NCI-H446 treated with DMSO at 0.1 percent for 48 hours (cell line): Measurements from ENCODE around the gene MRFAP1.
"Not testable (repeated sequence)": the region's sequence is repeated elsewhere in the genome, so short reads cannot be mapped to it uniquely, and the experiment has no call there.

Source experiments
- DNase-seq: peaks from one replicate; lab custom pipeline; 2025; lab: John Stamatoyannopoulos, UW

MRFAP1 gene

DNA sequence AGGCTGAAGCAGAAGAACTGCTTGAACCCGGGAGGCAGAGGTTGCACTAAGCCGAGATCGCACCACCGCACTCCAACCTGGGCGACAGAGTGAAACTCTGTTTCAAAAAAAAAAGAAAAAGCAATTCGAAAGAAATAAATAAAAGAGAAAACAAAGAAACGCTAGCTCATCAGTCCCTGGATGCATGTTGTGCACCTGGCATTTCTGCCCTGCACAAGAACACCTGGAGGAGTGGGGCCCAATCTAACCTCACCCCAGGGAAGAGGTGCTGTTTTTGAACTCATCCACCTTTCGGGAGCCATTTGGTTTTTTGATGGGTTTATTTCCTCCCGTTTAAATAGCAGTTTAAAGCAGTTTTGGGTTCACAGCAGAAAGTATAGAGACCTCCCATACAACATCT is 5.7 kb upstream of the MRFAP1 start:
- DNase-seq, result no peak

DNA sequence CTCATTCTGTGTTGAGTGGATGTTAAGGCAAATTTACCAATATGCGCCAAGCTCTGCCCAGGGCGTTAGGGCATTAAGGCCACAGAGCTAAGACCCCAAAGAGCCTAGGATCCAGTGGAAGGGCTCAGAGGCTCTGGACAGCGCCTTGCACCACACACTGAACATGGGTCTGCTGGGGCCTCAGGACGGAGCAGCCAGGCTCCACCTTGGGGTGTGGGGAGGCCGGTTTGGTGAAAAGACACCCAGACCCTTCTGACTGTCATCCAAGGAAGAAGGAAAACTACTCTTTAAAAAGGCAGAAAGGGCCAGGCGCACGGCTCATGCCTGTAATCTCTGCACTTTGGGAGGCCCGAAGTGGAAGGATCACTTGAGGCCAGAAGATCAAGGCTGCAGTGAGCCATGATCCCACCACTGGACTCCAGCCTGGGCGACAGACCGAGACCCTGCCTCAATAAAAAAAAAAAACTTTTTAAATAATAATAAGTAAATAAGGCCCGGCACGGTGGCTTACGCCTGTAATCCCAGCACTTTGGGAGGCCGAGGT is 1.3 kb upstream of the MRFAP1 start:
- DNase-seq, result no peak

DNA sequence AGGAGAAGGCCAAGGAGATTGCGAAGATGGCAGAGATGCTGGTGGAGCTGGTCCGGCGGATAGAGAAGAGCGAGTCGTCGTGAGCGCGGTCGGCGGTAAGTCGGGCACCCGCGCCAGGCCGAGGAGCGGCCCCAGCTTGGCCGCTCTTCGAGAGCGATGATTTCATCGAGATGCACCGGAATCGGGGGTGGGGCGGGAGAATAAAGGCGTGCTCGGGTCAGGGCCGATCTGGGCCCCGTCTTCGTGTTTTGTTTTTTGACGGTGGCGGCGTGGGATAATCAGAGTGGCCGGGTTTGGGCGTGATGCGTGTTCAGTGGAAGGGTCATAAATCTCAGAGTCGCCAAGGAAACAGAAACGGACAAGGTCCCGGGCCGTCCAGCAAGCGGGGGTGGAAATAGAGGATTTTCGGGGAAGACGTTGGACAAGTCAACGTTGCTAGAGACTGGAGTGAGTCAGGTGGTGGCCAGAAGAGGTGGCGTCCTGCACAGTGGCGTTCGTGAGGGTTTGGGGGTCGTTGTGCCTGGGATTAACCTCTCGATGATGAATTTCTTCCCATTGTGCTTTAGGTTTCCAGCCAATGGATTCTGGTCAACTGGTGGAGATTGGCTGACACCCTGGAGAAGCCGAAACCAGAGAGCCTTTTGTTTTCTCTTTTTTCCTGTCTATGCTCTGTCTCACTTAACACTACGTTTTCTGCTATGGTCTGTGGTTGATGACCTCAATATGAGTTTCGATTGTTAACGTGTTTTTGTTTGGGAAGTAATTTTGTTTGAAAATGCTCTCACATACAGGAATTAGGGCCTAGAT is 882 bp downstream of the MRFAP1 start:
- no peak for DNase-seq

DNA sequence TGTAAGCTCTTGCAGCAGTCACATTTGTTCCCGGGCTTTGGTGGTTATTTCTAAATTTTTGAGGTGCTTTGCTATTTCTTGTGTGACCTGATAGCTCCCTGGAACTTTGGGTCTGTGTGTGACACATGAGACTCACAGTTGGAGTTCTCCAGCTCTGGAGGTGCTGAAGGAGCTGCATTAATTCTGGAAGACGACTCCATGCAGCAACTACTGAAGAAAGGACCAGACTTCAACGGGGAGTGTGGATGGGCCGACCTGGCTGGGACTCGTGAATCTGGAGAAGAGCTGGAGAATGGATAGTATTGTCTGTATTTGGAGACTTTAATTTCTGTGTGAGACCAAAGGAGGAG is 1.5 kb downstream of the MRFAP1 start:
- DNase-seq, result no peak

DNA sequence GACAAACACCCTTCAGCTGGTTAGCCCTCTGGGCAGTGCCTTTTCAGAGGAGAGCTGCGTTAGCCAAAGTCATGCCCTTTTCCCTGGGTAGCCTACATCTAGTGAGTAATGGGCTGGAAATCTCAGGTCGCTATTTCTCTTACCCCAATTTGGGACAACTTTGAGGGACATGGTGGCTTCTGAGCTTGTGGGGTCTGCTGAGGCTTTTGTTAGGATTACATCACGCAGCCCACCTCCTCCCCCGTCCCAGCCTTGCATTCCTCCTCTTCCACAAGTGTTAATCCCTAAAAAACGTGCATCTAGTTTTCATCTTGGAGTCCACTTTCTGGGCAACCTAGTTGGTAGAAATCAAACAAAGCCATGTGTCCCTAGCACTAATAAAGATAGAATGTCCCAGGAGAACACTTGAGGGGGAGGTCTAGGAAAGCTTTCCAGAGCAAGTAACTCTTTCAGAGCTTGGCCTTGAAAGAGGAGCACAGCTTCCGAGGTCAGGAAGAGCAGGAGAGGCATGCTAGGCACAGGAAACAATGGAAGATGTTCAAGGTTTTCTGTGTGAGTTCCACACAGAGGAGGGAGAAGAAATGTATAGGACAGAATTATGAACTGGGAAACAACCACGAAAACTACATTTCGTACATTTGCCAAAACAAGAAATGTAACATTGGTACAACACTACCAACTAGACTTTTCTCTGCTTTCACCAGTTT is 2.8 kb downstream of the MRFAP1 start:
- DNase-seq, result no peak

DNA sequence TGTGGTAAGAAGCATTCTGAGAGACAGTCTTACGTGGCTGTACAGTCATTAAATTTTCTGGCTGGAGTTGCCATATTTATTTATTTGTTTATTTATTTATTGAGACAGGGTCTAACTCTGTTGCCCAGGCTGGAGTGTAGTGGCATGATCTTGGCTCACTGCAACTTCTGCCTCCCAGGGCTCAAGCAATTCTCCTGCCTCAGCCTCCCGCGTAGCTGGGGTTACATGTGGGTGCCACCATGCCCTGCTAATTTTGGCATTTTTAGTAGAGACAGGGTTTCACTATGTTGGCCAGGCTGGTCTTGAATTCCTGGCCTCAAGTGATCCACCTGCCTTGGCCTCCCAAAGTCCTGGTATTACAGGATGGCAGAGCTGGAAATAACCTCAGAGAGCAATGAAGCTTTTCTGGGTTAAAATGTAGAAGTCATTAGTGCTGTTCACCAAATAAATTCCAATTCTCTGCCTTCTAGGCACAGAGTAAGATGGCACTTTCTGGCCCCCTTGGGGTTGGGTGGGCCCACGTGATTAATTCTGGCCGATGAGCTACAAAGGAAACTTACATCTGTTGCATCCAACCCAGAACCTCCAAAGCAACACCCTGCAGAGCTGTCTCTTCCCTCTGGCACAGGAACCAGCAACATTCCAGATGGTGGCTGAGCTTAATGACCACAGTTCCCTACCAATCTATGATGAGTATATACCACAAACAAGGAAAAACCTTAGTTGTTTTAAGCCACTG is 4.5 kb downstream of the MRFAP1 start:
- no peak for DNase-seq

DNA sequence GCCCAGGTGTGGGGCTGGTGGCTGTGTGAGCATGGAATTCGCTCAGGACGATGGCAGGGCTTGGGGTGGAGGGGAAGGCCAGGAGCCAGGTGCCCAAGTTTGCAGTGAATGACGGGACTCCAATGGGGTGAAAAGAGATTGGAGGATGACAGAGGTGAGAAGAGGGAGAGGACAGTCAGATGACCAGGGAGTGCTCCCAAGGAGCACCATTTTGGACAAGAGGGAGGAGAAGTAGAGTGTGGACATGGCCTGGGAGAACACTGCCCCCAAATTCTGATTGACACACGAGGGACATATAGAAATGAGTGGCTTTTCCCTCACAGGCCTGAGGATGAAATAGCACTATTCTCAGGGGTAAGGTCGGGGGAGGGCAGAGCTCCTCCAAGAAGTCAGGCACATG is 6.7 kb downstream of the MRFAP1 start:
- DNase-seq, result no peak

DNA sequence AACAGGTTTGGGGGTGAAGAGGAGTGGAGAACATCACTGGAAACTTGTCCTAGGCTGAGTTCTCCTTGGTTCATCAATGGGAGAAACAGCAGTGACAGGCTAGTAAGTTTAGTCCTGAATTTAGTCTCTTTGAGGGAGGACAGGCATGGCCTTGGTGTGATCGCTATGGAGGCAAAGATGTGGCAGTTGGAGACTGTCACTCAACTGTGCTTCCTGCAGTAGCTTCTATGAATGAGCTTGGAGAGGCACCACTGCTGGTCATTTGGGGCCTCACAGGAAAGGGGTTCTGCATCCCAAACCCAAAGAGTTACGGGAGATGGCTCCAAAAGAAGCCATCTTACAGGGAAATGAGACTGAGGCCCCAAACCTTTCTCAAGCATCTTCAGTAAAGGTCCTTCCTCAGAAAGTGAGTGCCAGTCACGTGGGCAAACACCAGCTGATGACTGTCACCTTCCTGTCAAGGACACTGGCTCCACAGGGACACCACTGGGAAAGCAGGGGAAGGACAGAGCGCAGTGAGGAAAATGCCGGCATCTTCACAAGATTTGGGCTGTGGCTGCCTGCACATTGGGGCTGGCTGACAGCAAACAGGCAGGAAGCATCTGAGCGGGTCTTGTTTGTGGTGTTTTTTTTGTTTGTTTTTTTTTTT is 7.2 kb downstream of the MRFAP1 start:
- DNase-seq, result no peak

DNA sequence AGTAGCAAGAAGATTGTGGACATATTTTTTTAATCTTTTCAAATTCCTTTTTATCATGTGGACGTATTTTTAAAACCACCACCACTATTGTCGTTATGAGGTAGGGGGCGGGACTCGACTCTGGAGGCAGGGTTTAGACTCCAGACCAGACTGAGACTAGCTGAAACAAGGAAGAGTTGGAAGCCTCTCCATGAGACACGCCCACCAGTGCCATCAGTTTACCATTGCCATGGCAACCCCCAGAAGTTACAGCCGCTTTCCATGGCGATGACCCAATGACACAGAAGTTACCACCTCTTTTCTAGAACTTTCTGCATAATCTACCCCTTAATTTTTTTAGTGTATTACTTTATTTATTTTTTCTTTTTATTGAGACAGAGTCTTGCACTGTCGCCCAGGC is 8.7 kb downstream of the MRFAP1 start:
- no peak for DNase-seq

DNA sequence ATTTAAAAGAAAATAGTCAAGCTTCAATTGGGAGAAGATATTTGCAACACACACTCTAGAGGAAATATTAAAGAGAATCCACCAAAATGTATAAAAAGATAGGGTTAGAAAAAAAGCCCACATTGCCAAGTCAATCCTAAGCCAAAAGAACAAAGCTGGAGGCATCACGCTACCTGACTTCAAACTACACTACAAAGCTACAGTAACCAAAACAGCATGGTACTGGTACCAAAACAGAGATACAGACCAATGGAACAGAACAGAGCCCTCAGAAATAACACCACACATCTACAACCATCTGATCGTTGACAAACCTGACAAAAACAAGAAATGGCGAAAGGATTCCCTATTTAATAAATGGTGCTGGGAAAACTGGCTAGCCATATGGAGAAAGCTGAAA is 13.7 kb downstream of the MRFAP1 start:
- not testable (repeated sequence) for DNase-seq

DNA sequence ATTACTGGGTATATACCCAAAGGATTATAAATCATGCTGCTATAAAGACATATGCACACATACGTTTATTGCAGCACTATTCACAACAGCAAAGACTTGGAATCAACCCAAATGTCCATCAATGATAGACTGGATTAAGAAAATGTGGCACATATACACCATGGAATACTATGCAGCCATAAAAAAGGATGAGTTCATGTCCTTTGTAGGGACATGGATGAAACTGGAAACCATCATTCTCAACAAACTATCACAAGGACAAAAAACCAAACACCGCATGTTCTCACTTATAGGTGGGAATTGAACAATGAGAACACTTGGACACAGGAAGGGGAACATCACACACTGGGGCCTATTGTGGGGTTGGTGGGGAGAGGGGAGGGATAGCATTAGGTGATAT is 14.8 kb downstream of the MRFAP1 start:
- not testable (repeated sequence) for DNase-seq

DNA sequence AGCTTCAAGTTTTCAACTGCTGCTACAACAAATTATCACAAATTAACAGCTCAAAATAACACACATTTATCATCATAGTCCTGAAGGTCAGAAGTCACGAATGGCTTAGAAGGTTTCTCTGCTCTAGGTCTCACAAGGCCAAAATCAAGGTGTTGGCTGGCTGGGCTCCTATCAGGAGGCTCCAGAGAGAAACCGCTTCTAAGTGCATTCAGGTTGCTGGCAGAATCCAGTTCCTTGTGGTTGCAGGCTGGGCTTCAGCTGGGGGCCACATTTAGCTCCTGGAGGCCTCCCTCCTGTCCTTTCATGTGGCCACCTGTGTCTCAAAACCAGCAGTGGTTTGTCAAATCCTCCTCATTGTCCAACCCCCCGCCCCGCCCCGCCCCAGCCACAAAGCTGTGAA is 15.4 kb downstream of the MRFAP1 start:
- DNase-seq, result no peak

DNA sequence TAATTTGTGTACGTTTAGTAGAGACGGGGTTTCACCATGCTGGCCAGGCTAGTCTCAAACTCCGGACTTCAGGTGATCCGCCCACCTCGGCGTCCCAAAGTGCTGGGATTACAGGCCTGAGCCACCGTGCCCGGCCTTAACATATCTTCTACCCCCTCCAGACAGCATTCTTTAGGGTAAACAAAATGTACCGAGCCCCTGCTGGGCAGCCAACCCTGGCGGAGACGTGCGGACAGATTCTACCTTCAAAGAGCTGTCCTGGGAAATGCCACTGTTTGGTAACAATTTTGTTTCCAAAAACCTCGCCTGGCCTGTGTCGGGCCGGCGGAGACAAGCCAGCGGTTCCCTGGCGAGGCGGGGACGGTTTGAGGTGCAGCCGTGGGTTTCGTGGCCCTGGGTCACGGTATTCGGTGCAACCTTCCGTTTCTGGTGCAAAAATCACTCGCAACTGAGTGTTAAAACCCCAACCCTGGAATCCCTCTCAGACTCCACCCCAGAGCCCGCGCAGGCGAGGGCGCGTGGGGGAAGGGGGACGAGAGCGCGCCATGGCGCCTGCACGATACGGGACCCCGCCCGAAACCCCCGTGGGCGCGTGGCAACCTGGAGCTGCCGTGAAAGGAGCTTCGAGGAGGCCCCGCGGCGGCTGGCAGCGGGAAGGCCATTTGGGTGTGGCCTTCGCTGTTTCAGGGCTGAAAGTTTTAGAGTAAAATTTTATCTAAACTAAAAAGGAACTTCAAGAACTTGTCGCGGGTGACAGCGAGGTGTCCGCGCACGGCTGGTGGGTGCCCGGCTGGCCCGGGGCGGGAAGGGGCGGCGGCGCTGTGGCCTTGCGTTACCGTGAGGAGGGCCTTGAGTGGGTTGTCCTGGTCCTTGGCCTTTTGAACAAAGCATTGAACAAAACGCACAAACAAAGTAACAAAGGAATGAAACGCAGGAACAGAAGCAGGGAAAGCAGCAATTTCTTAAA is 17.0 kb downstream of the MRFAP1 start:
- no peak for DNase-seq

DNA sequence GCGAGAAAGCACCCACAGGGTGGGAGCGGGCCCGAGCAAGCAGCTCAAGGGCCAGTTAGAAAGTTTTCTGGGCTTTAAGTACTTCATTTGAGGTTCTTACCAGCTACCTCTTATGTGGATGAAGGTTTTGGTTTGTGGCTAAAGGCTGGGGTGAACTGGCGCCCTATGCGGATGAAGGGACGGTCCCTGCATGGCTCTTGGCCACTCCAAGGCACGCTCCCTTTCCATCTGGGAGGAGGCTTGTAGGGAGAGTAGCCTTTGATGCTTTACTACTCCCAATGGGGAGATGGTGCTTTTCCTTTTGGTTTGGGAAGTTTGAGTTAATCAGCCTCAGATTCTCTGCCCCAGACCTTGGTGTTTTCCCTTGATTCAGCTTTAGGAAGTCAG is 17.7 kb downstream of the MRFAP1 start:
- DNase-seq, result no peak

DNA sequence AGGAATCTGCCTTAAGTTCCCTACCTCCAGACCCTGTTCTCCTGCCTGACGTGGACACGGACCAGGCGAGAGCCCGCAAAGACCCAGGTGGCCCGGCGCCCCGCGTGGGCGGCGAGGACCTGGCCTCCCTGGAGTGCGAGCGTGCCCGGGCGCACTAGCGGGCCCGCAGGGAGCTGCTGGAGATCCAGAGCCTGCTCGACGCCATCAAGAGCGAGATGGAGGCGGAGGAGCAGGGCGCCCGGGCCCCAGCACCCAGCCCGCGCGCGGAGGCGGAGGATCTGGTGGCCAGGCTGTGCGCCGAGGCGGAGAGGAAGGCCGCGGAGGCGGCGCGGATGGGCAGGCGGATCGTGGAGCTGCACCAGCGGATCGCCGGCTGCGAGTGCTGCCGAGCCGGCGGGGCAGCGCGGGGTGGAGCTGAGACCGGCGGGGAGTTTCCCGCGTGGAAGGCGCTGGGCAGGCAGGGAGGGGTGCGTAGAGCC is 18.2 kb downstream of the MRFAP1 start:
- no peak for DNase-seq

DNA sequence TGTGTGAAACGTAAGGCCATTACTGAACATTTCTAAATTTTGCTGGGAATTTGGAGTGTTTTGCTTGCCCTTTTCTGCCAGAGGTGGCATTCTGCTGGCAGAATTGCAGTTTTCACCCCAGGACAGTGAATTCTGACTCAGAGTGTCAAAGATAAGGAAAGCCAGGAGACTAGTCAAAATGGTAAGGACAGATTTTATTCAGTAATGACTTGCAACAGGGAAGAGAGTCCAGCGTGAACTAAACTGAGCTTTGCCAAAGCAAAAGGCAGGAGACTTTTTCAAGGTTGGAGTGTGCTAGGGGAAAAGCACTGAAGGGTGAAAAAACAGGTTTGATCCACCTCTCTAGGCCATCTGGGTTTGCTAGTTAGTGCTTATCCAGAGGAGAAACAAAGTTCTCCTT is 19.4 kb downstream of the MRFAP1 start:
- DNase-seq, result no peak

DNA sequence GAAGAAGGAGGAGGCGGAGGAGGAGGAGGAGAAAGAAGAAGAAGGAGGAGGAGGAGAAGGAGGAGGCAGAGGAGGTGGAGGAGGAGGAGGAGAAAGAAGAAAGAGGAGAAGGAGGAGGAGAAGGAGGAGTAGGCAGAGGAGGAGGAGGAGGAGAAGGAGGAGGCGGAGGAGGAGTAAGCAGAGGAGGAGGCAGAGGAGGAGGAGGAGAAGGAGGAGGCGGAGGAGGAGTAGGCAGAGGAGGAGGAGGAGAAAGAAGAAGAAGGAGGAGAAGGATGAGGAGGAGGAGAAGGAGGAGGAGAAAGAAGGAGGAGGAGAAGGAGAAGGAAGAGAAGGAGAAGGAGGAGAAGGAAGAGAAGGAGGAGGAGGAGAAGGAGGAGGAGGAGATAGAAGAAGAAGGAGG is 19.9 kb downstream of the MRFAP1 start:
- no peak for DNase-seq

DNA sequence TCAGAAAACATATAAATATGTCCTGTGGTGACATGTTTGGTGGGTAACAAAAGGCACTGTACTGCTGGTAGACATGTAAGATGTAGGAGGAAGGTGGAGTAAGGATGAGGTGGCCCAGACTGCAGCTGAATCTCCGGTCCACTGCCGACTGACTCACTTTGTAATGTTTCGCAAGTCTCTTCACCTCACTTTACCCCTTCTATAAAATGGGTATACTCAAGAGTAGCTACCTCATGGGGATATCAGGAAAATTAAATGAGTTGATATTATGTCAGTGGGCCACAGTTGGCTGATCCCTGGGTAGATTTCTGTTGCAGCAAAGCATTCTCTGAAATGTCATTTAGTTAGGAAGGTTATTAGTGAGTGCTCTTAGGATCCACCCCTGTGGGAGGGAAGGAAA is 22.1 kb downstream of the MRFAP1 start:
- no peak for DNase-seq

DNA sequence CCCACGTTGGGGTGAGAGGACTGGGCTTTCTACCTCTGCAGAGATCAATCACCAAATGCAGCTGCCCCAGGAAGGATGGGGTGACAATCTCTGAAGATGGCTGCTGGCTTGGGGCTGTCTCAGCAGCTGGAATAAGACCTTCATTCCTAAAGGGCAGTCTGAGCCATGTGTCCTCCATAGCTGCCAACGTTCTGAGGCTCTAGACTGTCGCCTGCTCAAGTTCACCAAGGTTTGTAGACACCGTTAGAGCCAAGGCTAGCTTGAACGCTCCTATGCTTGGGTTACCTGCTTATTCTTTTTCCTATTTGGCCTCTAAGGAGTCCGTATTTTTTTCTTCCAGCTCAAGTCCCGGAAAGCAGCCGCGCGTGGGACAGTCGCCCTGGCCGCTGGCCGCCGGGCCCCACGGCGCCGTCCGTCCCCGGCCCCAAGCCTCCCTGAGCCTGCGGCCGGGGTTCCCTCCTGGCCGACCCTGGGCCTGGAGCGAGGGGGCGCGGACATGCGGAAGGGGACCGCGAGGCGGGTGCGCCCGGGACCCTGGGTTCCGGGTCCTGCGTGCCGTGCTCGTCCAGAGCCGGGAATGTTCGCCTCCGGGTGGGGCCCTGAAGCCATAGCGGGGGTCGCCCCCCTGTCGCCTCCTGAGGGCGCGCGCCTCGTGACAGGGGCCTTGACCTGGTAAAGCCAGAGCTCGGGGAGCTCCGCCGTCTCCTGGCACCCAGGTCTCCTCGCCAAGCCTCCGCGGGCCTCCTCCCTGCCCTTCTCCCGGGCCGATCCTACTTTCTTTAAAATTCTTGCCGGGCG is 23.3 kb downstream of the MRFAP1 start:
- DNase-seq, result no peak

DNA sequence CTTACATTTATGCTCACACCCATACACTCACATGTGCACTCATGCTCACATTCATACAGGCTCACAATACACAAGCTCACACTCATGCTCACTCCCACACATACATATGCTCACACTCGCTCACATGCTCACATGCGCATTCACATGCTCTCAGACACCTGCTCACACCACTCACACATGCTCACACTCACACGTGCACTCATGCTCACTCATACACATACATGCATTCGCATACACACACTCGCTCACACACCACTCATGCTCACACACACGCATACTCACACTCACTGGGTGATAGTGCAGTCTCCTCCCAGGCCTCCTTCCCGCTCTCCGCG is 24.8 kb downstream of the MRFAP1 start:
- no peak for DNase-seq
